ENCODE data around the gene PTPN7.
"Not testable (repeated sequence)": the region's sequence is repeated elsewhere in the genome, so short reads cannot be mapped to it uniquely, and the experiment has no call there.

PTPN7 gene

DNA sequence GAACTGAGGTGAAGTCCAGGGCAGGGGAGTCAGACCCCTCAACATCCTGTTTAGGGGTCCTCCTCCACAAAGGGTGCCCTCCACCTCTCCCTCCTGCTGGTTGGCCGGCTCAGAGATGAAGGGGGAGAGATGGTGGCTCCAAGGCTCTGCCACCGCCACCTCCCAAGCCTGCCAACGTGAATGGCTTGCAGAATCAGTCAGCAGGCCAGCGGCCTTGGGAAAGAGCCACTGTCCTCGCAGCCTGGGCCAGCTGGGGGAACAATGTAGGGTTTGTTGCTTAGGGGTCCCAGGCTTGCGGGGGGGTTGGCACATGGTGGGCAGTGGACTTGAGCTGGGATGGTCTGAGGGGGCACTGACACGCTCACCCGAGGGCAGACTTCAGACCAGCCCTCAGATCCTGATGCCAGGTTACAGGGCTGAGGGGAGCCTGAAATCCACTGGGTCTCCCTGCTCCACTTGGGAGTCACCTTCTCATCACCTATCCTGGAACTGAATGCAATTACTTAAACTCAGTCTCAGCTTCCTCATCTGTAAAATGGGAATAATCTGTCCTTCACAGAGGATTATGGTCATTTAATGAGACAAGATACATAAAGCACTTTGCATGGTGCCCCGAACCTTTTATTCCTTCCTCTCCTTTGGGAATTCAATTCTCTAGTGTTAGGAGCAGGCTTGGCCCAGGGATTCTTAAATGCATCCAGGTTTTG is 29.4 kb downstream of the PTPN7 start:
- no peak for DNase-seq (ENCODE audit: low read depth in 2 of 2)

DNA sequence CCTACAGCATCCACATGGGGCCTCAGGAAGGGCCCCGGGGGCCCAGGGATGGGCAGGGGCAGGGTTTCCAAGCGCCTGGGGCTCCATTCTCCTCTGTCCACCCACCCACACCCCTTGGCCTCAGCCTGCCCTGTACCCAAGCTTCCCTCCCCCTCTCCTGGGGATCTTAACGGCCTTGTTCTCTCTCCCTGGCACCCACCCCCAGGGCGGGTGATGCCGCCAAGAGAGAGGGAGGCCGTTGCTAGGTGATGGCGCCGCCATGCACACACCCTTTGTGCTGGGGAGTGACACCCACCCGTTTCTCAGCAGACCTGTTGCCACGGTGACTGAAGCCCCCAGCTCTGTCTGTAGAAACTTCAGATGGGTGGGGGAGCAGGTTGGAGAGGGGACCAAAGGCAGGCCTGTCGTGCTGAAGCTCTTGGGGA is 30.1 kb downstream of the PTPN7 start:
- no peak for DNase-seq (ENCODE audit: low read depth in 2 of 2)

DNA sequence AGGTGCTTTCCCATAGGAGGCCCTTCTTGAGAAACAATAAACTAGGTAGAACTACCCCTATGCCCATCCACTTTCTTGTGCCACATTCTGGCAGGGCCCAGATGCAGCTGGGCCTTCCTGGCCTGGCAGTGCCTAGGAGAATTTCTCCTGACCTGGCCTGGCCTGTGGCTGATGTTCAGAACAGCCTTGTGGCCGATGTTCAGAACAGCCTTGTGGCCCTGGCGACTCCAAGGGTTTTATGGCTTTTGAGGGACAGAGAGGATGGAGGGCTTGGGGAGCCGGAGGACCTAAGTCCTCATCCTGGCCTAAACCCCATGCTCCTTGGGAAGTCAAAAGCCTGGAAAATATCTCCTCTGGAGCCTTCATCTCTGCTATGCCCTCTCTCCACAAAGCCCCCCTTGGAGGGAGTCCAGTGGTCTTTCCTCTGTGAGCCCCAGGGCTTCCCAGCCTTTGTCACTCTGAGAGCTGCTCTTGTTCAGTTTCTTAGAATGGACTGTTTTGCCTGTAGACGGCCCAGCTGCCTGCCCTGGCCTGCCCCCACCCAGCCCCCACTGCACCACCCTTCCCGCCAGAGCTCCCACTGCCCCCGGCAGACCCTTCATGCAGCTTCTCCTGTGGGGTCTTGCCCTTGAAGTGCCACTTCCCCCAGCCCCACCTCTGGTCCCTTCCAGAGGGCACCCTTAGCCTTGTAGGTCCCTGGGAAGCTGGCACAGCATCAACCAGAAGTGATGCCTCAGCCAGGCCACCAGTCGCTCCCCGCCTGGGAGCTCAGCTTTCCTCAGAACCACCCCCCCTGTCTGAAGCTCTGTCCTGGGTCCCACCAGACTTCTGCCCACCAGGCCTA is 30.7 kb downstream of the PTPN7 start:
- DNase-seq (ENCODE audit: low read depth in 2 of 2): no peak

DNA sequence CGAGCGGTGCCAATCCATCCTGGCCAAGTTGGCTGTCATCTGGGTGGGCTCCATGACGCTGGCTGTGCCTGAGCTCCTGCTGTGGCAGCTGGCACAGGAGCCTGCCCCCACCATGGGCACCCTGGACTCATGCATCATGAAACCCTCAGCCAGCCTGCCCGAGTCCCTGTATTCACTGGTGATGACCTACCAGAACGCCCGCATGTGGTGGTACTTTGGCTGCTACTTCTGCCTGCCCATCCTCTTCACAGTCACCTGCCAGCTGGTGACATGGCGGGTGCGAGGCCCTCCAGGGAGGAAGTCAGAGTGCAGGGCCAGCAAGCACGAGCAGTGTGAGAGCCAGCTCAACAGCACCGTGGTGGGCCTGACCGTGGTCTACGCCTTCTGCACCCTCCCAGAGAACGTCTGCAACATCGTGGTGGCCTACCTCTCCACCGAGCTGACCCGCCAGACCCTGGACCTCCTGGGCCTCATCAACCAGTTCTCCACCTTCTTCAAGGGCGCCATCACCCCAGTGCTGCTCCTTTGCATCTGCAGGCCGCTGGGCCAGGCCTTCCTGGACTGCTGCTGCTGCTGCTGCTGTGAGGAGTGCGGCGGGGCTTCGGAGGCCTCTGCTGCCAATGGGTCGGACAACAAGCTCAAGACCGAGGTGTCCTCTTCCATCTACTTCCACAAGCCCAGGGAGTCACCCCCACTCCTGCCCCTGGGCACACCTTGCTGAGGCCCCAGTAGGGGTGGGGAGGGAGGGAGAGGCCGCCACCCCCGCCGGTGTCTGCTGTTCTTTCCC is 32.4 kb downstream of the PTPN7 start:
- DNase-seq (ENCODE audit: low read depth in 2 of 2): no peak

DNA sequence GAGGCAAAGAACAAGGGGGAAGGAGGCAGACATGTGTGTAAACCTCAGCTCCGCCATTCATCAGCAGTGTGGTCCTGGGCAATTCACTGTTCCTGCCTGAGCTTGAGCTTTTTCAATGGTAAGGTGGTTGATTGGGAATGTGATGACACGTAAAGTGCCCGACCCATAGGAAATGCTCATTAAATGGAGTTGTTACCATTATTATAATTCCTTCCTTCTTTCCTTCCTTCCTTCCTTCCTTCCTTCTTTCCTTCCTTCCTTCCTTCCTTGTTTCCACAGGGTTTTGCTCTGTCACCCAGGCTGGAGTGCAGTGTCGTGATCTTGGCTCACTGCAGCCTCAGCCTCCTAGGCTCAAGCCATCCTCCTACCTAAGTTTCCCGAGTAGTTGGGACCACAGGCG is 33.3 kb downstream of the PTPN7 start:
- no peak for DNase-seq (ENCODE audit: low read depth in 2 of 2)

DNA sequence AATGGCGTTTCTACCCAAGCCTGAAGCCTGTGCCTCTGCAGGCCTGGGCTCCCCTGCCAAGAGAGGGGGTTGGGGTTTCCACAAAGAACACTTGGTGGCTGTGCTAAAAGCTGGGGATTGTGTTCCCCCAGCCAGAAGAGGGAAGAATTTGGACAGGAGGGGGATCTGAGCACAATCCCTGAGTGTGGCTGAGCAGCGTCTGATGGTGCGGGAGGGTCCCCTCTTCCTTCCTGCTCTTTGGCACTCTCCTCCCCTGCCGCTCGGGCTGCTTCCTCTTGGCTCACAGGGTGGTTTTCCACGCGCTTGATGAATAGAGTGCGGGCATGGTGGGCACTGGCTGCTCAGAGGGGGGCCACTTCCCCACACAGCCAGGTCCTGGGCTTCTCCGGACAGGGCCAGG is 34.0 kb downstream of the PTPN7 start:
- no peak for DNase-seq (ENCODE audit: low read depth in 2 of 2)

DNA sequence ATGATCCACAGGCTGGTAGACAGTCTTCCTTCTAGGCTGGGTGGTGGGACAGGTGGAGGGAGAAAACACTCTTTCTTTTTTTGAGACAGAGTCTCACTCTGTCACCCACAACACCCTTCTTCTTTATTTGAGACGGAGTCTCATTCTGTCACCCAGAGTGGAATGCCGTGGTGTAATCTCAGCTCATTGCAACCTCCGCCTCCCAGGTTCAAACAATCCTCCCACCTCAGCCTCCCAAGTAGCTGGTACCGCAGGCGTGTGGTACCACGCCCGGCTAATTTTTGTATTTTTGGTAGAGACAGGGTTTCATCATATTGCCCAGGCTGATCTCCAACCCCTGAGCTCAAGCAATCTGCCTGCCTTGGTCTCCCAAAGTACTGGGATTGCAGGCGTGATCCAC is 34.8 kb downstream of the PTPN7 start:
- DNase-seq (ENCODE audit: low read depth in 2 of 2): no peak

DNA sequence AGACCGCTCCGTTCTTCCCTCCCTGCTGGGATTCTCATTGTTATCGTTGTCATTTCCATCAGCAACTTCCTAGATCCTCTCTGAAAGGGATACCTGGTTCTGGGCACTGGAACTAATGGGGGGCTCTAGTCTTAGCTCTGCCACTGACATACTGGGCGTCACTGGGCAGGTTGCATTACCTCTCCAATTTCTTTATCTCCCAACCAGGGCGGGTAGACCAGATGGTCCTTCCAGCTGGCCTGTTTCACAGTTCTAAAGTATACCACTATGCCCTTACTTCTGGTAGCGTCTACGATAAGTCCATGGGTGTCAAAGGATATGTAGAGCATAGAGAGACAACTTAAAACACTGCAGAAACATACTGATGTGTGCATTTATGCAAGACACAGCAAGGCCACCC is 36.3 kb downstream of the PTPN7 start:
- DNase-seq (ENCODE audit: low read depth in 2 of 2): no peak

DNA sequence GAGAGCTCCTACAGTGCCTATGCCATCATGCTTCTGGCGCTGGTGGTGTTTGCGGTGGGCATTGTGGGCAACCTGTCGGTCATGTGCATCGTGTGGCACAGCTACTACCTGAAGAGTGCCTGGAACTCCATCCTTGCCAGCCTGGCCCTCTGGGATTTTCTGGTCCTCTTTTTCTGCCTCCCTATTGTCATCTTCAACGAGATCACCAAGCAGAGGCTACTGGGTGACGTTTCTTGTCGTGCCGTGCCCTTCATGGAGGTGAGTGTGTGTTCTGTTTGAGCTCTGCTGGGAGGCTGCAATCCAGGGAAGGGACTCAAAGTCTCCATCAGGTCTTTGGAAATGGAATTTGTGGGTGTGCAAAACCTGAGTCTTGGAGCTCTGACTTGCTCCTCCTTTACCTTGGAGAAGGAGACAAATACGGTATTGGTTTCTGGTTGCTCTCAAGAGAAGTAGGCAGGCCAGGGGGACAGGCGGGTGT is 37.0 kb downstream of the PTPN7 start:
- DNase-seq (ENCODE audit: low read depth in 2 of 2): no peak

DNA sequence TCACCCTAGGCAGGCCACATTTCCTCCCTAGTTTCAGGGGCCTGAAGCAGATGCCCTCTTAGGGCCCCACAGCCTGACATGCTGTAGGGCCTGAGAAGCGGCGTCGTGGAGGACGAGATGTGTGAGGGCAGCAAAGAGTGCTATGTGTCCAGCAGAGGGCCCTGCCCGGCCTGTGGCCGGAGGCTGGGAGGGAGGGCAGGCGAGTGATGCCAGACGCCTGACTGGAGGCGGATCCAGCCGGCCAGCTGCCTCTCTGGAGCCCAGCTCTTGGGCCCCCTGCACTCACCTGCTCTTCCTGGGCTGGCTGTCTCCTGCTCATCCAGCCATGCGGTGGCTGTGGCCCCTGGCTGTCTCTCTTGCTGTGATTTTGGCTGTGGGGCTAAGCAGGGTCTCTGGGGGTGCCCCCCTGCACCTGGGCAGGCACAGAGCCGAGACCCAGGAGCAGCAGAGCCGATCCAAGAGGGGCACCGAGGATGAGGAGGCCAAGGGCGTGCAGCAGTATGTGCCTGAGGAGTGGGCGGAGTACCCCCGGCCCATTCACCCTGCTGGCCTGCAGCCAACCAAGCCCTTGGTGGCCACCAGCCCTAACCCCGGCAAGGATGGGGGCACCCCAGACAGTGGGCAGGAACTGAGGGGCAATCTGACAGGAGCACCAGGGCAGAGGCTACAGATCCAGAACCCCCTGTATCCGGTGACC is 37.6 kb downstream of the PTPN7 start, which contains the start of gene GPR37L1:
TSS of gene GPR37L1 (plus strand) at position 279 of the 697 bp plus-strand sequence. CDS start at position 326, 47 bp downstream.
- DNase-seq (ENCODE audit: low read depth in 2 of 2): no peak

DNA sequence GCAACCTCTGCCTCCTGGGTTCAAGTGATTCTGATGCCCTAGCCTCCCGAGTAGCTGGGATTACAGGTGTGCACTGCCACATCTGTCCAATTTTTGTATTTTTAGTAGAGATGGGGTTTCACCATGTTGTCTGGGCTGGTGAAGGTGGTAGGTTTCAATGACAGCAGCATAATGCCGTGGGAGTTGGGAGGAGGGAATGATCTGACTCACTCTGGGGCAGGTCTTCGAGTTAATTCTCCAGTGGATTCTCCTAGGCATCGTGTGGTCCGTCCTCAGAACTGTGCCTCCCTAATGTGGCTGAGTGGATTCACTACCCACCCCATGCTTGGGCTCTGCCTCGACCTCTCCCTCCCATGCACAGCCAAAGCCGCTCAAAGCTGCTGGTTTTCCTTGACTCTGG is 39.4 kb downstream of the PTPN7 start:
- no peak for DNase-seq (ENCODE audit: low read depth in 2 of 2)

DNA sequence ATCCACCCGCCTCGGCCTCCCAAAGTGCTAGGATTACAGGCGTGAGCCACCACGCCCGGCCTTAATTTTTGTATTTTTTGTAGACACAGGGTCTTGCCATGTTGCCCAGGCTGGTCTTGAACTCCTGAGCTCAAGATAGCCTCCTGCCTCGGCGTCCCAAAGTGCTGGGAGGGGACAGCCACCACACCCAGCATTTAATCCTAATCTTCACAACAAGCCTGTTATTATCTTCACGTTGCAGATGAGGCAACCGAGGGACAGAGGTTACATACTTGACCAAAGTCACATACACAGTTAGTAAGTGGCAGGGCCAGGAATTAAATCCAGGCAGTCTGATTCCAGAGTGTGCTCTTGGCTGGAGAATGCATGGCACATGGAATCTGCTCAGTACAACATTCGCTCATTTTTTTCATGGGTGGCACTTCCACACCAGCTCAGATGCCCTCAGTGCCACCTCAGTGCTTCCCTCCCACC is 42.5 kb downstream of the PTPN7 start:
- no peak for DNase-seq (ENCODE audit: low read depth in 2 of 2)

DNA sequence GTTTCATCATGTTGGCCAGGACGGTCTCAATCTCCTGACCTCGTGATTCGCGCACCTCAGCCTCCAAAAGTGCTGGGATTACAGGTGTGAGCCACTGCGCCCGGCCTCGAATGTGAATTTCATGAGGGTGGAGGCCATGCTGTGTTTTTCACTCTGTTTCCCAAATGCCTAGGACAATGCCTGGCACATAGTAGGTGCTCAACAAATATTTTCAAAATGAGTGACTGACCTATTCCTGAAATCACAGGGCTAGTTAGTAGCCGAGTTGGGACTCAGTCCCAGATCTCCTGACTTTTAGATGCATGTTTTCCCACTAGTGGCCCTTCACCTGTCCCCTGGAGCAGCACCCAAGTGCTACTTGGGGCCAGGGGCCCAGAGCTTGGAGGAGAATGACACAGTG is 44.1 kb downstream of the PTPN7 start:
- DNase-seq (ENCODE audit: low read depth in 2 of 2): no peak

DNA sequence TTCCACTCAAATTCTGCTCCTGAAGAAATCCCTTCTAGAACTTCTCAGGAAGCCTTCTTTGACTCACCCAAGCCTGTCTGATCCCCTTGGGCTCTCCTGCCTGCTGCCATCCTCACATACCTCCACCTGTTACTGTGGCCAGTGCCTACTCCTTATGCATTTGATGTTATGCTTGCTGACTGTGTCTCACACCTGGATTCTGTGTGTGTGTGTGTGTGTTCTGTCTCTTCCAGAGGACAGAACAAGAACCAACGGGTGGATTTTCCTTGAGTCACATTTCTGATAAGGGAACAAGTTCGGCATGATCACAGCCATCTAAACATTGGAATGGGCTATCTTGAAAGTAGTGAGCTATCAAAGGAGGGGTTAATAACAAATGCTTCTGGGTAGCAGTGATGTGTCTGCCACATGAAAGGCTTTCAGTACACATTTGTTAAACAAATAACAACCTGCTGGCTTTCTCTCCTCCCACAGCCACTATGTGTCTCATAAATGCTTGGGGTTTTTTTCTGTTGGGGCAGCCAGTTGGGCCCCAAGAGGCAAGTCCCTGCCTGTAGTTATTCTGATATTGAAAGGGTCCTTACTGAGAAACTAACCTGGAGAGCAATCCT is 46.6 kb downstream of the PTPN7 start:
- no peak for DNase-seq (ENCODE audit: low read depth in 2 of 2)

DNA sequence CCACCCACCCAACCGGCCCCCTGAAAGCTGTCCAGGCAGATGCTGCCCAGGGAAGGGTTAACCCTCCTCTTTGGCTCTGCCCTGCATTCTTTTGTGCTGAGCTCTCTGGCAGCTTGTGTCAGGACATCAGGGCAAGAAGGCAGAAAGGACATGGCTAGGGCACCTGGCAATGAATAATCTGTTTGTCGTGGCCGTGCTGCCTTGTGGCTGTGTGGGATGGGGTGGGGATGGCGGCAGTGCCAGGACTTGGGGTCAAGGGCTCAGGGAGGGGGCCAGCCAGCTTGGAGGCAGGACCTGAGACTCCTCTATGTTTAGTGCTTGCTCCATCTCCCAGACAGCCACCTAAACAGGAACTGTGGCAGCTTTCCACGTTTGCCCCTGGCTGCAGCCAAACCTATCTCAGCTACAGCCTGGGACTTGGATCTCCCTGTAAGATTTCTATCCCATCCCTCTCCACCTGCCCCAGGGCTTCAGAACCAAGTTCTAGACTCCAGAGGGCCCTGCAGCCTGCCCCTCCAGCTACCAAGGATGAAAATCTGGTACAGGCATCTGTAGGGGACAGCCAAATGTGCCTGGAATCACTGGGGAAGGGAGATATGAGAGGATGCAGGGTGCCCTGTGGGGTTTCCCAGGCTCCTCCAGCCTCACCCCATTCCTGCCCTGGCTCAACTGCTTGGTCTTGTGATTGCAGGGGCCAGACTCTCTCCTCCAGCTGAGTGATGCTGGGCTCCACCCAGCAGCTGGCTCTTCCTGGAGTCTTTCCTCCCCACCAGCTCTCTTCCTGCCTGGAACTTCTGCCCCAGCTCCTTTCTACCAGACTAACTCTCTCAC is 47.3 kb downstream of the PTPN7 start:
- DNase-seq (ENCODE audit: low read depth in 2 of 2): no peak

DNA sequence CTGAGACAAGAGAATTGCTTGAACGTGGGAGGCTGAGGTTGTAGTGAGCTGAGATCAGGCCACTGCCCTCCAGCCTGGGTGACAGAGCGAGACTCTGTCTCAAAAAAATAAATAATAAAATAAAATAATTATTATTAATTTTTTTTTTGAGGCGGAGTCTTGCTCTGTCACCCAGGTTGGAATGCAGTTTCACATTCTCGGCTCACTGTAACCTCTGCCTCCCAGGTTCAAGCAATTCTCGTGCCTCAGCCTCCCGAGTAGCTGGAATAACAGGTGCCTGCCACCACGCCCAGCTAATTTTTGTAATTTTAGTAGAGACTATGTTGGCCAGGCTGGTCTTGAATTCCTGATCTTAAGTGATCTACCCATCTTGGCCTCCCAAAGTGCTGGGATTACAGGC is 48.8 kb downstream of the PTPN7 start:
- DNase-seq (ENCODE audit: low read depth in 2 of 2): not testable (repeated sequence)

DNA sequence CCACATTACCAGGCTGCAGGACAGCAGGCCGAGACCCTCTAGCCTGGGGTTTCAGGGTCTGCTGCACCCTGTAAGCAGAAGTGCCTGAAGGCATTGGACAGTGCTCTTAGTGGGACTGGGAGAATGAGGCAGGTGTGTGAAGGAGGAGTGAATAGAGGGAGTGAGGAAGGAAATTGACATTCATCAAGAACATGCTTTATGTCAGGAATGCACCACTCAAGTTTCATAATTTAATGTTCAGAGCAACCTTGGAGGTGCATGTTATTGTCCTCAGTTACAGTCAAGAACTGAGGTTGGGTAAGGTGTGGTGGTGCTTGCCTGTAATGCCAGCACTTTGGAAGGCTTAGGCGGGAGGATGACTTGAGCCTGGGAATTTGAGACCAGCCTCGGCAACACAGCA is 49.4 kb downstream of the PTPN7 start:
- DNase-seq (ENCODE audit: low read depth in 2 of 2): no peak

DNA sequence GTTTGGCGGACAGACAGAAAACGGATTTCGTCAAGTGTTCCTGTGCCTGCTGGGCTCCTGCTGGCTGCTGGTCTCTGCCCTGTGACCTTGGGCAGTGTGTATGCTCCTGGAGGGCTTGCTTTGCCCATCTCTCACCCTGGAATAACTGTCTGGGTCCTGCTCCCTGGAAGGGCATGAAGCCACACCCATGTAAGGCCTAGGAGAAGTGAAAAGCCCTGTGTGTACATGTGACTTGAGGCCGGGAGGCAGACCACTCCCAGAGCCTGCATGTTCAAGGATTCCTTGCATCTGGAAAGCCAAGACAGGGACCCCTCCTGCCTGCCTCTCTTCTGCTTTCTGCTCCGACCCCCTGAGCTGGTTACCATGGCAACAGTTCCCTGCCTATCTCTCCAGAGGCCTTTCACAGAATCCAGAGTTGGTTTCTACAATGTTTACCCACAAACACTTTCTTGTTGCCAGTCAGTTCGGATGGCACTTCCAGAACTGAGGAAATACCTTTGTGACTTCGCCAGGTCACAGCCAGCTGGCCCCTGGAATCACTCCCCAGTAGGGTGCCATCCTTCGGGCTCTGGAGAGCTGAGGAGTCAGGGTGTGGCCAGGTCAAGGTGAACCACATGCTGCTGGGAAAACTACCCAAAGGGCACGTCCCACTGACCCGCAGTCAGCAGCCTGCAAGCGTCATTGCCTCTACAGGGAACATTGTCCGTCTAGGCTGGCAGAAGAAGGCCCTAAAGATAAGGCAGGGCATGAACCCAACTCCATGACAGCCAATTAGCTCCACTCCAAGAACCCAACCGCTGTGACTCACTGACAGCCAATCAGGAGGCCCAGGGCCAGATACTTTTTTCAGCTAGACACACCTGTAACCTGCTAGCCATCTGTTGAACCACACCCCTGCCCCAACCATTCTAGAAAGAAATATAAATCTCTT is 52.3 kb downstream of the PTPN7 start:
- no peak for DNase-seq (ENCODE audit: low read depth in 2 of 2)

DNA sequence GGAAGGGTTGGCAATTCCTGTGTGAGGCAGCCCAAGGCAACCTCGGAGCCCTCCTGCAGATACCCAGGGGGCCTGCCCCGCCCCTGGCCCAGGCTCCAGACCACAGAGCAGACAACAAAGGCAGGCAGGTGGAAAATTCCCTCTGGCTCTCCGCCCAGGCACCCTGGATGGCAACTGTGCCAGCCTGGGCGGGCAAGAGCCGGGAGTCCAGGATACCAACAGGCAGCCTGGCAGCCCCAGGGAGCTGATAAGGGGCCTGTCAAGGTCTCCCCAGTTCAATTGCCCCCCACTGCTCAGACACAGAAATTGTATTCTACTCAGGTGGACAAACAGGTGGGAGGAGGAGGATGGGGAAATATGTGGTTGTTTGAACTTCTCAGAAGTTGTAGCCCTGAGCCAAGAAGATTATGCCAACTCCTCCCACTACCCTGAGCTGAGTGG is 53.1 kb downstream of the PTPN7 start:
- DNase-seq (ENCODE audit: low read depth in 2 of 2): no peak
